HCT116 (cell line): Measurements from ENCODE around the gene PRDM11. TPM values are rescaled to one million over a fixed set of nuclear protein-coding genes. Genes with fewer than 3 reads are reported as not detected.

Experiments
- ATAC-seq: fragments of 200-7000 bp; cut with Tn5 transposase; 2 replicates; pipeline ENCODE4 v1.9.1; 2020; ENCODE audit warnings: mild to moderate bottlenecking, moderate library complexity
- BruUV-seq: library from RNA; stranded (reverse); fragments of 400-500 nt; replicated peaks from 2 replicates; lab custom pipeline; 2021; lab: Mats Ljungman, UMichigan
- CTCF ChIA-PET: fragments of 300-600 bp; sonication (Branson Sonifier 250); formaldehyde crosslinking; loops from one replicate; lab custom pipeline; 2021; ENCODE audit warnings: antibody characterized with exemption; lab: Charles Lee
- POLR2A ChIA-PET: fragments of 300-600, 350-600 bp; sonication (Branson Sonifier 250); formaldehyde crosslinking; loops from one replicate; lab custom pipeline; 2021; ENCODE audit warnings: antibody characterized with exemption; lab: Charles Lee
- RAD21 ChIA-PET, 2 experiments: fragments of 300-600 bp; sonication (Branson Sonifier 250); formaldehyde crosslinking; loops; one replicate each; lab custom pipeline; 2023; ENCODE audit warnings: low total read pairs in 2 of 2; ENCODE audit not compliant: uncharacterized antibody in 2 of 2, unreplicated experiment in 2 of 2, low non-redundant PET in 1 of 2; lab: Charles Lee
- DNase-seq: peaks from one replicate; pipeline ENCODE4 v3.0.0-alpha.2; 2010; ENCODE audit warnings: low read depth, low spot score
- H2AFZ ChIP-seq: fragments of 200-600 bp; shearing (Covaris generic), sonication (generic); 2 replicates; pipeline ENCODE4 v1.6.1; 2017; ENCODE audit warnings: low read depth, mixed run types, mixed read lengths, antibody characterized with exemption, low read length; ENCODE audit not compliant: poor library complexity, severe bottlenecking
- H3K27ac ChIP-seq: 2 replicates; pipeline ENCODE4 v1.5.1; 2012; ENCODE audit warnings: low read depth, low read length
- H3K27me3 ChIP-seq: fragments of 200-600 bp; sonication (generic); 2 replicates; pipeline ENCODE4 v1.6.1; 2016; ENCODE audit warnings: mixed run types, low read length, mixed read lengths; ENCODE audit not compliant: insufficient read depth
- H3K36me3 ChIP-seq, 2 experiments: fragments of 200-500 bp in 1 of 2; fragments of 200-600 bp in 1 of 2; sonication (Bioruptor generic) in 1 of 2; sonication (generic) in 1 of 2; 2 replicates each; pipeline versions ENCODE4 v1.5.1 to v1.6.1; 2014 to 2016; ENCODE audit warnings: low read length in 2 of 2, inconsistent platforms in 1 of 2, mixed read lengths in 1 of 2, mixed run types in 1 of 2; ENCODE audit not compliant: insufficient read depth in 2 of 2, control insufficient read depth in 1 of 2
- H3K4me1 ChIP-seq, 2 experiments: fragments of 200-600 bp in 1 of 2; sonication (generic) in 1 of 2; 2 replicates each; pipeline versions ENCODE4 v1.5.1 to v1.6.1; 2012 to 2017; ENCODE audit warnings: low read length in 2 of 2, inconsistent platforms in 1 of 2, mild to moderate bottlenecking in 1 of 2, mixed read lengths in 1 of 2, mixed run types in 1 of 2, moderate library complexity in 1 of 2; ENCODE audit not compliant: insufficient read depth in 2 of 2, control insufficient read depth in 1 of 2
- H3K4me2 ChIP-seq: fragments of 200-600 bp; sonication (generic); 2 replicates; pipeline ENCODE4 v1.6.1; 2017; ENCODE audit warnings: mixed run types, low read length, mixed read lengths
- H3K4me3 ChIP-seq, 2 experiments: fragments of 200-600 bp in 1 of 2; sonication (generic) in 1 of 2; replicated peaks in 1 of 2; 2 replicates each; pipeline ENCODE4 v1.5.1; 2011 to 2016; ENCODE audit warnings: low read length in 2 of 2, control low read depth in 1 of 2, low read depth in 1 of 2, mild to moderate bottlenecking in 1 of 2, mixed read lengths in 1 of 2, mixed run types in 1 of 2
- H3K79me2 ChIP-seq: fragments of 200-600 bp; sonication (generic); 2 replicates; pipeline ENCODE4 v1.6.1; 2017; ENCODE audit warnings: mild to moderate bottlenecking, mixed run types, low read length, moderate library complexity, mixed read lengths; ENCODE audit not compliant: insufficient read depth
- H3K9ac ChIP-seq: fragments of 200-600 bp; sonication (generic); 2 replicates; pipeline ENCODE4 v1.6.1; 2016; ENCODE audit warnings: low read length, mixed read lengths
- H3K9me2 ChIP-seq: fragments of 200-600 bp; sonication (generic), shearing (Covaris generic); 2 replicates; pipeline ENCODE4 v1.6.1; 2017; ENCODE audit warnings: mixed run types, mild to moderate bottlenecking, moderate library complexity; ENCODE audit not compliant: insufficient read depth
- H3K9me3 ChIP-seq, 2 experiments: fragments of 200-500 bp in 1 of 2; fragments of 200-600 bp in 1 of 2; sonication (Bioruptor generic) in 1 of 2; sonication (generic) in 1 of 2; 2 replicates each; pipeline ENCODE4 v1.6.1; 2014 to 2017; ENCODE audit warnings: low read length in 2 of 2, mixed read lengths in 2 of 2, inconsistent platforms in 1 of 2, low read depth in 1 of 2, mild to moderate bottlenecking in 1 of 2, mixed run types in 1 of 2, moderate library complexity in 1 of 2; ENCODE audit not compliant: control insufficient read depth in 1 of 2, insufficient read depth in 1 of 2
- H4K20me1 ChIP-seq: fragments of 200-600 bp; sonication (generic), shearing (Covaris generic); 2 replicates; pipeline ENCODE4 v1.6.1; 2017; ENCODE audit warnings: mixed run types, mild to moderate bottlenecking, moderate library complexity; ENCODE audit not compliant: insufficient read depth
- CBX3 ChIP-seq: IDR thresholded peaks from 2 replicates; pipeline ENCODE4 v1.6.1; 2012; ENCODE audit warnings: low read depth
- EGR1 ChIP-seq: IDR thresholded peaks from 2 replicates; pipeline ENCODE4 v1.6.1; 2012; ENCODE audit warnings: low read depth
- ELF1 ChIP-seq: IDR thresholded peaks from 2 replicates; pipeline ENCODE4 v1.6.1; 2012; ENCODE audit warnings: low read depth, borderline replicate concordance
- EZH2phosphoT487 ChIP-seq: fragments of 200-600 bp; IDR thresholded peaks from 2 replicates; pipeline ENCODE4 v1.6.1; 2018; ENCODE audit warnings: antibody characterized with exemption, borderline replicate concordance
- FOSL1 ChIP-seq: IDR thresholded peaks from 2 replicates; pipeline ENCODE4 v1.6.1; 2012; ENCODE audit warnings: low read depth
- JUND ChIP-seq: IDR thresholded peaks from 2 replicates; pipeline ENCODE4 v1.6.1; 2012
- POLR2A ChIP-seq: IDR thresholded peaks from 2 replicates; pipeline ENCODE4 v1.7.0; 2011; ENCODE audit warnings: borderline replicate concordance; ENCODE audit not compliant: insufficient read depth, insufficient read length; ENCODE audit errors: extremely low read depth
- POLR2AphosphoS5 ChIP-seq: IDR thresholded peaks from 2 replicates; pipeline ENCODE4 v1.6.1; 2011; ENCODE audit warnings: mild to moderate bottlenecking, low read depth, low read length, moderate library complexity
- RAD21 ChIP-seq: IDR thresholded peaks from 2 replicates; pipeline ENCODE4 v1.6.1; 2012; ENCODE audit warnings: low read depth, mild to moderate bottlenecking
- REST ChIP-seq: IDR thresholded peaks from 2 replicates; pipeline ENCODE4 v1.6.1; 2012; ENCODE audit warnings: low read depth
- SIN3A ChIP-seq: IDR thresholded peaks from 2 replicates; pipeline ENCODE4 v1.6.1; 2012; ENCODE audit warnings: low read depth
- SP1 ChIP-seq: IDR thresholded peaks from 2 replicates; pipeline ENCODE4 v1.6.1; 2012; ENCODE audit warnings: low read depth
- SRF ChIP-seq: IDR thresholded peaks from 2 replicates; pipeline ENCODE4 v1.6.1; 2012; ENCODE audit warnings: low read depth
- TCF7L2 ChIP-seq: IDR thresholded peaks from 2 replicates; pipeline ENCODE4 v1.7.0; 2011; ENCODE audit warnings: borderline replicate concordance, inconsistent platforms; ENCODE audit not compliant: insufficient read depth, insufficient read length; ENCODE audit errors: extremely low read depth
- YY1 ChIP-seq: IDR thresholded peaks from 2 replicates; pipeline ENCODE4 v1.6.1; 2011; ENCODE audit warnings: low read length, low read depth, moderate library complexity, mild to moderate bottlenecking; ENCODE audit not compliant: insufficient replicate concordance; ENCODE audit errors: extremely low read depth
- ZFX ChIP-seq: fragments of 450-650 bp; IDR thresholded peaks from 2 replicates; pipeline ENCODE4 v1.6.1; 2017
- ZNF274 ChIP-seq: fragments of 200-500 bp; sonication (Bioruptor generic); IDR thresholded peaks from 2 replicates; pipeline ENCODE4 v1.6.1; 2014; ENCODE audit warnings: mild to moderate bottlenecking, low read depth, low read length, inconsistent platforms
- intact Hi-C: fragments of 100-400 bp; cut with micrococcal nuclease; formaldehyde crosslinking; loops from 2 replicates; pipeline ENCODE4 v1.10.0; 2022
- total RNA-seq: library from RNA; stranded (reverse); gene quantifications from one replicate; pipeline ENCODE4 v1.2.1, GENCODE V29; 2021; ENCODE audit not compliant: unreplicated experiment

The PRDM11 gene
- total RNA-seq, 1 experiment from 2014 or later = 9.3 TPM

- no peak for TF ChIP-seq REST
- TF ChIP-seq SP1 = no peak
- TF ChIP-seq SIN3A = no peak
- no peak for TF ChIP-seq ELF1
- TF ChIP-seq POLR2A = no peak
- no peak for TF ChIP-seq ZFX
- no peak for TF ChIP-seq YY1
Measured at GRCh38 chr11:45193695-45194094, 47.3 kb downstream of the PRDM11 start (continued).

- no peaks in the 10 kb centered on the region for H3K27me3 ChIP-seq
- no peaks in the 10 kb centered on the region for H3K9me2 ChIP-seq
- POLR2A ChIA-PET = no interaction called here
- H3K9ac ChIP-seq = no peak overlapping the region
- no peaks in the 10 kb centered on the region for H3K79me2 ChIP-seq
- no peak overlapping the region for H3K27ac ChIP-seq
- H3K4me1 ChIP-seq = no peaks in the 10 kb centered on the region
- CTCF ChIA-PET = no interaction called here
- RAD21 ChIA-PET = no interaction called here
- H2AFZ ChIP-seq = no peak overlapping the region
- ATAC-seq = no peak
- no peak overlapping the region for H3K4me2 ChIP-seq
- no TSS peak for BruUV-seq
- H4K20me1 ChIP-seq = no peaks in the 10 kb centered on the region
- DNase-seq = no peak
- TF ChIP-seq ZFX (no peak), EZH2phosphoT487 (no peak), SP1 (no peak), CBX3 (no peak), RAD21 (no peak), FOSL1 (no peak), SRF (no peak), JUND (no peak), ZNF274 (no peak), REST (no peak), EGR1 (no peak), POLR2AphosphoS5 (no peak), TCF7L2 (no peak)
- no peak overlapping the region for H3K4me3 ChIP-seq
- no peaks in the 10 kb centered on the region for H3K9me3 ChIP-seq
- intact Hi-C loops = no loop called here
- H3K36me3 ChIP-seq = no peaks in the 10 kb centered on the region
Measured at GRCh38 chr11:45204761-45205160, 58.3 kb downstream of the PRDM11 start.
